Stomach (tissue), 4 donors: ENCODE measurements around the gene EMC9.

ENCODE experiments used
- CTCF ChIP-seq, 7 experiments: fragments of 450-650 bp in 4 of 7; fragments of 200-600 bp in 3 of 7; sonication (generic) in 3 of 7; IDR thresholded peaks; one replicate each; pipeline ENCODE4 v1.5.1; 2016 to 2019; ENCODE audit warnings: antibody characterized with exemption in 7 of 7, control low read depth in 2 of 7, mild to moderate bottlenecking in 1 of 7
- EP300 ChIP-seq: sonication (generic); formaldehyde crosslinking; IDR thresholded peaks from one replicate; pipeline ENCODE4 v1.6.1; 2017; ENCODE audit warnings: antibody characterized with exemption
- POLR2A ChIP-seq, 4 donors: fragments of 450-650 bp; IDR thresholded peaks; one replicate each; pipeline ENCODE4 v1.6.1; 2016; ENCODE audit warnings: antibody characterized with exemption in 4 of 4, control low read depth in 2 of 4, mild to moderate bottlenecking in 1 of 4, moderate library complexity in 1 of 4
- POLR2AphosphoS5 ChIP-seq, 3 donors: sonication (generic); formaldehyde crosslinking; IDR thresholded peaks; one replicate each; pipeline ENCODE4 v1.6.1; 2016; ENCODE audit warnings: antibody characterized with exemption in 3 of 3

- TF ChIP-seq EP300 = peak; percentile 84
- no peak for TF ChIP-seq CTCF (IDR thresholded peaks at IDR 0.05)
- TF ChIP-seq POLR2A (IDR thresholded peaks at IDR 0.05) = no peak
- TF ChIP-seq POLR2AphosphoS5 (IDR thresholded peaks at IDR 0.05) = peak; percentile 59 to 85 (median 82)
Measured at GRCh38 chr14:24114532-24115421, 26.6 kb downstream of the EMC9 start, which contains the start of the genes DCAF11 and NRL.
